ENCODE data around the gene DDX51. TPM values are rescaled to one million over a fixed set of nuclear protein-coding genes. Genes with fewer than 3 reads are reported as not detected.

DDX51 gene
- total and polyA plus RNA-seq, 2 of the 4 experiments (the other 2 are of a cell fraction) = 3.8 to 14.5 TPM

DNA sequence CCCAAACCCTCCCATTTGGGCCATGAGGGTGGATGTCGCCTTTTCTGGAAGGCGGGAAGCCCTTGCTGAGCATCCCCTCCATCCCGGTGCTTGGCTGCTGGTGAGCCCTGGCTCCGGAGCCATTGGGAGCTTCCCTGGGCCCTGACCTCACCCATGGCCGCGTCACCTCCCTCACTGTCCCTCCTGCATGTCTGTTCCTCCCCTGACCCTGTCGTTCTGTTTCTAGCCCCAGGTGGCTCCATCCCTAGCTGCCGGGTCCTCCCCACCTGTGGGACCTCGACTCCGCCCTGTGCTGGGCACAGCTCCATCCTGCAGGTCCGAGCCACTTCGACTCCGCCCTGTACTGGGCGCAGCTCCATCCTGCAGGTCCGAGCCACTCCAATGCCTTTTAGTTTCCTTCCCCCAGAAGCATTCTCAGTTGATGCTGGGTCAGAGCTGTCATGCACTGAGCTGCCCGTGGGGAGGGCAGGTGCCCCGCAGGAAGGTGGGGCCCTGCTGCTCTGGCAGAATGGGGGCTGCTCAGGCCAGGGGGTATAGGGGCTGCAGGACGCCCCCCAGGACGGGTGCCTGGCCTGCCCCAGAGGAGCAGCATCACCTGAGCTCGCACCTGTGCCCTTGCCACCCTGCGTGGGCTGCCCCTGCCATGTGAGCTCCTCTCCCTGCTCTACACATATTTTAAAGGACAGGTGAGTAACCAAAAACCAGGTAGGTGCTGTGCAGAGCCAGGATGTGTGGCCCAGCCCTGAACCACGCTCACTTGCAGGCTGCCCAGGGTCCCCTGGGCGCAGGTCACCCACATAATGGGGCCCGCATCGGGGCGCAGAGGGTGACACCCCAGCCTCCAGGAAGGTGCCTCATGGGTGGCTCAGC is 19.2 kb upstream of the DDX51 start:
- in situ Hi-C loops (cut with MboI; ENCODE audit: low sequenced_read_pairs) = no loop called here

More for the DNA sequence above, 19.2 kb upstream of the DDX51 start:
- Histone ChIP-seq H3K14ac (replicated peaks; ENCODE audit: low read depth, low read length) (no peak overlapping the region), H3K4me1 (ENCODE audit: control insufficient read depth, insufficient read depth, low read length) (peaks cover 7% of the 10 kb centered on the region), H3K56ac (ENCODE audit: extremely low read depth, insufficient read depth, low read length) (no peak overlapping the region), H2AFZ (replicated peaks; ENCODE audit: low read length, poor library complexity) (peak overlapping the region; percentile 63), H2BK15ac (ENCODE audit: low read depth, low read length) (no peak overlapping the region), H3K4me2 (ENCODE audit: low read depth, low read length) (peak overlapping the region; percentile 22; the same call in 1 of the 2 replicates), H3K23ac (ENCODE audit: low read depth, low read length) (no peak overlapping the region), H3K79me1 (ENCODE audit: low read depth in 1 of 2, low read length in 2 of 2) (no peaks in the 10 kb centered on the region), H3K9me1 (ENCODE audit: insufficient read depth, low read length) (peaks cover 5% of the 10 kb centered on the region; the same call in 1 of the 2 replicates), H3K9ac (ENCODE audit: low read depth, low read length) (no peak overlapping the region), H3K18ac (ENCODE audit: low read depth, low read length) (no peak overlapping the region), H3K9me3 (ENCODE audit: control insufficient read depth, insufficient read depth, low read length) (no peaks in the 10 kb centered on the region), H3K36me3 (ENCODE audit: control insufficient read depth, insufficient read depth, low read length) (no peaks in the 10 kb centered on the region), H3K27ac (ENCODE audit: insufficient read depth, low read length) (no peak overlapping the region), H4K8ac (ENCODE audit: low read depth in 2 of 2, low read length in 2 of 2) (no peak overlapping the region), H2BK20ac (ENCODE audit: low read depth, low read length) (no peak overlapping the region), H2AK5ac (ENCODE audit: low read depth, low read length) (no peak overlapping the region), H3K4ac (ENCODE audit: low read depth, low read length) (no peak overlapping the region), H3K4me3 (ENCODE audit: insufficient read depth, low read depth, low read length) (no peak overlapping the region), H4K91ac (ENCODE audit: insufficient read depth, low read depth, low read length) (no peak overlapping the region), H4K5ac (ENCODE audit: low read depth, low read length) (no peak overlapping the region), H2AK9ac (replicated peaks; ENCODE audit: low read depth, low read length, poor library complexity) (peak overlapping the region; percentile 72), H2BK5ac (ENCODE audit: low read depth, low read length, poor library complexity, severe bottlenecking) (no peak overlapping the region), H3K27me3 (ENCODE audit: control insufficient read depth, insufficient read depth, low read length) (peaks cover 10% of the 10 kb centered on the region; the same call in 1 of the 2 replicates), H2BK120ac (ENCODE audit: low read depth, low read length) (no peak overlapping the region), H4K20me1 (ENCODE audit: insufficient read depth, low read length) (peaks cover 11% of the 10 kb centered on the region; the same call in 1 of the 2 replicates)
- ChIA-PET POLR2A (ENCODE audit: unreplicated experiment) (no interaction called here), CTCF (interaction anchor here (1.4 kb wide), 1 partner anchor 10 kb away, joined by 5 read pairs; no protein-coding TSS in a partner anchor)
- WGBS, 2 experiments (ENCODE audit: extremely low coverage in 2 of 2, insufficient read length in 1 of 2) = 39% methylated on average over 12 of the region's 26 CpGs; no CpG with 5 or more reads in 1 of the 2 experiments
- intact Hi-C loops (cut with micrococcal nuclease) (no loop called here), dilution Hi-C loops (cut with HindIII; ENCODE audit: low sequenced_read_pairs, unreplicated experiment) (no loop called here)
- no peak for TF ChIP-seq POLR2A (IDR thresholded peaks at IDR 0.05; ENCODE audit: low read depth, low read length)
- TF ChIP-seq SMC3 (IDR thresholded peaks at IDR 0.05; ENCODE audit: low read depth, low read length) = no peak
- TF ChIP-seq, protein P1, sequence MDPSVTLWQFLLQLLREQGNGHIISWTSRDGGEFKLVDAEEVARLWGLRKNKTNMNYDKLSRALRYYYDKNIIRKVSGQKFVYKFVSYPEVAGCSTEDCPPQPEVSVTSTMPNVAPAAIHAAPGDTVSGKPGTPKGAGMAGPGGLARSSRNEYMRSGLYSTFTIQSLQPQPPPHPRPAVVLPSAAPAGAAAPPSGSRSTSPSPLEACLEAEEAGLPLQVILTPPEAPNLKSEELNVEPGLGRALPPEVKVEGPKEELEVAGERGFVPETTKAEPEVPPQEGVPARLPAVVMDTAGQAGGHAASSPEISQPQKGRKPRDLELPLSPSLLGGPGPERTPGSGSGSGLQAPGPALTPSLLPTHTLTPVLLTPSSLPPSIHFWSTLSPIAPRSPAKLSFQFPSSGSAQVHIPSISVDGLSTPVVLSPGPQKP (IDR thresholded peaks at IDR 0.05; ENCODE audit: borderline replicate concordance, low read depth, low read length) = no peak
- ATAC-seq (ENCODE audit: low read depth) = no peak
- DNase-seq = no peak
- no TSS peak for BruUV-seq (replicated peaks)
